Ascending aorta (tissue), 2 donors: ENCODE measurements around the gene ARHGAP26. TPM values are rescaled to one million over a fixed set of nuclear protein-coding genes. Genes with fewer than 3 reads are reported as not detected.

Source experiments
- DNase-seq, 2 donors: peaks; one replicate each; pipeline ENCODE4 v3.0.0-alpha.2; 2019; ENCODE audit warnings: low spot score in 2 of 2
- H3K27ac ChIP-seq, 2 donors: fragments of 200-600 bp; sonication (generic); one replicate each; pipeline ENCODE4 v1.5.1; 2016 to 2017; ENCODE audit warnings: mild to moderate bottlenecking in 1 of 2
- H3K27me3 ChIP-seq: fragments of 200-600 bp; sonication (generic); one replicate; pipeline ENCODE4 v1.5.1; 2017
- H3K36me3 ChIP-seq, 2 donors: fragments of 200-600 bp; sonication (generic); one replicate each; pipeline ENCODE4 v1.5.1; 2016
- H3K4me1 ChIP-seq, 2 donors: fragments of 200-600 bp; sonication (generic); one replicate each; pipeline ENCODE4 v1.5.1; 2016 to 2017; ENCODE audit warnings: mild to moderate bottlenecking in 1 of 2
- H3K4me3 ChIP-seq, 2 donors: fragments of 200-600 bp; sonication (generic); one replicate each; pipeline ENCODE4 v1.5.1; 2016 to 2017; ENCODE audit warnings: mild to moderate bottlenecking in 1 of 2
- H3K9me3 ChIP-seq, 2 donors: fragments of 200-600 bp; sonication (generic); one replicate each; pipeline ENCODE4 v1.5.1; 2016
- CTCF ChIP-seq, 3 experiments: fragments of 200-600 bp in 2 of 3; fragments of 450-650 bp in 1 of 3; sonication (generic) in 2 of 3; IDR thresholded peaks; one replicate each; pipeline ENCODE4 v1.5.1; 2016 to 2019; ENCODE audit warnings: antibody characterized with exemption in 3 of 3, mild to moderate bottlenecking in 1 of 3, moderate library complexity in 1 of 3
- intact Hi-C: fragments of 100-400 bp; cut with DNase I; formaldehyde crosslinking; loops from one replicate; pipeline ENCODE4 v1.15.1; 2023
- total RNA-seq: library from RNA; depleted of rRNA; stranded (reverse); fragments of >200 nt; gene quantifications from one replicate; pipeline ENCODE4 v1.1.0, GENCODE V29; 2016

Gene ARHGAP26
- total RNA-seq, 1 donor from 2014 or later: 34.9 TPM

GRCh38 chr5:142904416-142904815 lies 134.2 kb downstream of the ARHGAP26 start:
- Histone ChIP-seq H3K27ac (no peak overlapping the region), H3K36me3 (peaks cover 14 to 68% of the 10 kb centered on the region in 2 donors), H3K27me3 (no peaks in the 10 kb centered on the region), H3K4me3 (no peak overlapping the region), H3K4me1 (no peaks in the 10 kb centered on the region), H3K9me3 (no peaks in the 10 kb centered on the region)
- no peak for TF ChIP-seq CTCF (IDR thresholded peaks at IDR 0.05)
- intact Hi-C loops: no loop called here
- DNase-seq: no peak

GRCh38 chr5:142905348-142905747 lies 135.2 kb downstream of the ARHGAP26 start:
- DNase-seq: no peak
- Histone ChIP-seq H3K36me3 (peaks cover 17 to 73% of the 10 kb centered on the region in 2 donors), H3K4me1 (no peaks in the 10 kb centered on the region), H3K27me3 (no peaks in the 10 kb centered on the region), H3K9me3 (no peaks in the 10 kb centered on the region), H3K27ac (no peak overlapping the region), H3K4me3 (no peak overlapping the region)
- TF ChIP-seq CTCF (IDR thresholded peaks at IDR 0.05): no peak
- intact Hi-C loops: no loop called here

GRCh38 chr5:142906863-142907671 lies 136.9 kb downstream of the ARHGAP26 start:
- Histone ChIP-seq H3K36me3 (peaks cover 29 to 81% of the 10 kb centered on the region in 2 donors), H3K4me3 (no peak overlapping the region), H3K27me3 (no peaks in the 10 kb centered on the region), H3K27ac (no peak overlapping the region), H3K4me1 (no peaks in the 10 kb centered on the region), H3K9me3 (no peaks in the 10 kb centered on the region)
- intact Hi-C loops: no loop called here
- no peak for DNase-seq
- no peak for TF ChIP-seq CTCF (IDR thresholded peaks at IDR 0.05)

- no peak overlapping the region for H3K4me3 ChIP-seq
- no peaks in the 10 kb centered on the region for H3K9me3 ChIP-seq
- no peak overlapping the region for H3K27ac ChIP-seq
- no peak for DNase-seq
- H3K4me1 ChIP-seq: no peaks in the 10 kb centered on the region
- TF ChIP-seq CTCF (IDR thresholded peaks at IDR 0.05): no peak
- peaks cover 31 to 80% of the 10 kb centered on the region in 2 donors for H3K36me3 ChIP-seq
- intact Hi-C loops: no loop called here
- H3K27me3 ChIP-seq: no peaks in the 10 kb centered on the region
Observed at GRCh38 chr5:142908659-142909058, 138.5 kb downstream of the ARHGAP26 start.

GRCh38 chr5:142910128-142910527 lies 140.0 kb downstream of the ARHGAP26 start:
- intact Hi-C loops: no loop called here
- no peaks in the 10 kb centered on the region for H3K9me3 ChIP-seq
- no peaks in the 10 kb centered on the region for H3K27me3 ChIP-seq
- TF ChIP-seq CTCF (IDR thresholded peaks at IDR 0.05): no peak
- no peak for DNase-seq
- no peaks in the 10 kb centered on the region for H3K4me1 ChIP-seq
- H3K36me3 ChIP-seq: peaks cover 31 to 80% of the 10 kb centered on the region in 2 donors
- no peak overlapping the region for H3K27ac ChIP-seq
- no peak overlapping the region for H3K4me3 ChIP-seq
